Skeletal muscle tissue (tissue), 4 donors: ENCODE data around the gene PPIL6. TPM values are rescaled to one million over a fixed set of nuclear protein-coding genes. Genes with fewer than 3 reads are reported as not detected.
A peak's percentile ranks its signal among the peaks of the same experiment; 100 is the strongest.
"Not testable (repeated sequence)": the region's sequence is repeated elsewhere in the genome, so short reads cannot be mapped to it uniquely, and the experiment has no call there.

Experiments
- H3K27ac ChIP-seq: one replicate; pipeline ENCODE4 v1.7.0; 2013; ENCODE audit warnings: mild to moderate bottlenecking, low read depth, low read length, inconsistent platforms
- H3K27me3 ChIP-seq, 3 donors: one replicate each; pipeline ENCODE4 v1.7.0; 2013; ENCODE audit warnings: low read length in 3 of 3; ENCODE audit not compliant: control insufficient read depth in 3 of 3, insufficient read depth in 3 of 3
- H3K36me3 ChIP-seq, 3 donors: one replicate each; pipeline ENCODE4 v1.7.0; 2013; ENCODE audit warnings: low read length in 3 of 3; ENCODE audit not compliant: control insufficient read depth in 3 of 3, insufficient read depth in 3 of 3
- H3K4me1 ChIP-seq, 3 donors: one replicate each; pipeline ENCODE4 v1.7.0; 2013; ENCODE audit warnings: low read length in 3 of 3, mild to moderate bottlenecking in 3 of 3; ENCODE audit not compliant: control insufficient read depth in 3 of 3, insufficient read depth in 3 of 3
- H3K4me3 ChIP-seq, 3 donors: one replicate each; pipeline ENCODE4 v1.7.0; 2013; ENCODE audit warnings: low read length in 3 of 3
- H3K9ac ChIP-seq, 3 donors: one replicate each; pipeline ENCODE4 v1.7.0; 2013; ENCODE audit warnings: low read length in 3 of 3, mild to moderate bottlenecking in 3 of 3, moderate library complexity in 2 of 3, low read depth in 1 of 3
- H3K9me3 ChIP-seq, 3 donors: one replicate each; pipeline ENCODE4 v1.7.0; 2013; ENCODE audit warnings: low read length in 3 of 3; ENCODE audit not compliant: control insufficient read depth in 3 of 3
- total RNA-seq: library from RNA; depleted of rRNA; stranded (reverse); fragments of >200 nt; gene quantifications from one replicate; pipeline ENCODE4 v1.2.3, GENCODE V29; 2014
- donor health status: Osteomylitis.

The PPIL6 gene
- total RNA-seq, 1 donor from 2014 or later, result 15.7 TPM

- H3K9me3 ChIP-seq, result no peaks in the 10 kb centered on the region
- H3K4me3 ChIP-seq, result no peak overlapping the region
- H3K27me3 ChIP-seq, result no peaks in the 10 kb centered on the region
- H3K4me1 ChIP-seq, result peaks cover 14 to 22% (median 21%) of the 10 kb centered on the region in 3 donors
- no peak overlapping the region for H3K9ac ChIP-seq
- no peak overlapping the region for H3K27ac ChIP-seq
- H3K36me3 ChIP-seq, result peaks cover 5 to 58% (median 52%) of the 10 kb centered on the region in 3 donors
Observed at GRCh38 chr6:109370792-109371191, 69.6 kb downstream of the PPIL6 start.

- Histone ChIP-seq H3K27ac (no peak overlapping the region), H3K27me3 (no peaks in the 10 kb centered on the region), H3K36me3 (peaks cover 5 to 57% (median 52%) of the 10 kb centered on the region in 3 donors), H3K4me1 (peaks cover 14 to 22% (median 21%) of the 10 kb centered on the region in 3 donors), H3K9me3 (no peaks in the 10 kb centered on the region), H3K9ac (no peak overlapping the region), H3K4me3 (no peak overlapping the region)
Observed at GRCh38 chr6:109370336-109370735, 70.1 kb downstream of the PPIL6 start.

DNA sequence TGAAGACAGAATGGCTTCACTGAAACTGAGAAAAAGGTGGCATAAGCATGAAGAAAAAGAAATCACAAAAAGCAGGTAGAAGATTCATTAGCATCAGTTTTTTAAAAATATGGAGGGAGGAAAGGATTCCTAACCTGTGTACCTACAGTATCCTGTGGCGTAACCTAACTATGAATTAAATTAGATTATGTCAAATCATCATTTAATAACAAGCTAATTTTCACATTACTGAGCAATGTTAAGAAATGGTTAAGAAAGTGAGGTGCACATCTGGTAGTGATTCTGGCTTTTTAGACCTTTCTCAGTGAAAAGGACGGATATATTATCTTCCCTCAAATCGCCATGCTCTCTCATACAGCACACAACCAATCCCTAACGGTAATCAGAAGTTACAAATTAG is 70.7 kb downstream of the PPIL6 start:
- peaks cover 14 to 22% (median 21%) of the 10 kb centered on the region in 3 donors for H3K4me1 ChIP-seq
- H3K9ac ChIP-seq, result no peak overlapping the region
- no peaks in the 10 kb centered on the region for H3K27me3 ChIP-seq
- peaks cover 3 to 54% (median 48%) of the 10 kb centered on the region in 3 donors for H3K36me3 ChIP-seq
- H3K4me3 ChIP-seq, result no peak overlapping the region
- no peaks in the 10 kb centered on the region for H3K9me3 ChIP-seq
- no peak overlapping the region for H3K27ac ChIP-seq

DNA sequence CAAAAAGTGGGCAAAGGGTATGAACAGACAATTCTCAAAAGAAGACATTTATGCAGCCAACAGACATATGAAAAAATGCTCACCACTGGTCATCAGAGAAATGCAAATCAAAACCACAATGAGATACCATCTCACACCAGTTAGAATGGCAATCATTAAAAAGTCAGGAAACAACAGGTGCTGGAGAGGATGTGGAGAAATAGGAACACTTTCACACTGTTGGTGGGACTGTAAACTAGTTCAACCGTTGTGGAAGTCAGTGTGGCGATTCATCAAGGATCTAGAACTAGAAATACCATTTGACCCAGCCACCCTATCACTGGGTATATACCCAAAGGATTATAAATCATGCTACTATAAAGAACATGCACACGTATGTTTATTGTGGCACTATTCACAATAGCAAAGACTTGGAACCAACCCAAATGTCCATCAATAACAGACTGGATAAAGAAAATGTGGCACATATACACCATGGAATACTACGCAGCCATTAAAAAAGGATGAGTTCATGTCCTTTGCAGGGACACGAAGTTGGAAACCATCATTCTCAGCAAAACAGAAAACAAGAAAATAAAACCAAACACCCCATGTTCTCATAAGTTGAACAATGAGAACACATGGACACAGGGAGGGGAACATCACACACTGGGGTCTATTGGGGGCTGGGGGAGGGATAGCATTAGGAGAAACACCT is 75.9 kb downstream of the PPIL6 start:
- not testable (repeated sequence) for H3K27me3 ChIP-seq, H3K4me3 ChIP-seq, H3K9me3 ChIP-seq, H3K9ac ChIP-seq, H3K27ac ChIP-seq
- Histone ChIP-seq H3K36me3 (peaks cover 8 to 51% (median 42%) of the 10 kb centered on the region in 3 donors), H3K4me1 (peaks cover 0 to 19% (median 13%) of the 10 kb centered on the region in 3 donors)

GRCh38 chr6:109363753-109364152 is 76.7 kb downstream of the PPIL6 start:
- H3K36me3 ChIP-seq, result peaks cover 8 to 47% (median 40%) of the 10 kb centered on the region in 3 donors
- peaks cover 0 to 19% (median 13%) of the 10 kb centered on the region in 3 donors for H3K4me1 ChIP-seq
- no peaks in the 10 kb centered on the region for H3K9me3 ChIP-seq
- H3K4me3 ChIP-seq, result no peak overlapping the region
- no peak overlapping the region for H3K27ac ChIP-seq
- no peaks in the 10 kb centered on the region for H3K27me3 ChIP-seq
- H3K9ac ChIP-seq, result no peak overlapping the region

GRCh38 chr6:109362102-109362884 is 78.1 kb downstream of the PPIL6 start:
- Histone ChIP-seq H3K9ac (no peak overlapping the region), H3K9me3 (no peaks in the 10 kb centered on the region), H3K27ac (no peak overlapping the region), H3K27me3 (no peaks in the 10 kb centered on the region), H3K36me3 (peaks cover 8 to 40% (median 32%) of the 10 kb centered on the region in 3 donors), H3K4me1 (peaks cover 0 to 19% (median 13%) of the 10 kb centered on the region in 3 donors), H3K4me3 (no peak overlapping the region)

DNA sequence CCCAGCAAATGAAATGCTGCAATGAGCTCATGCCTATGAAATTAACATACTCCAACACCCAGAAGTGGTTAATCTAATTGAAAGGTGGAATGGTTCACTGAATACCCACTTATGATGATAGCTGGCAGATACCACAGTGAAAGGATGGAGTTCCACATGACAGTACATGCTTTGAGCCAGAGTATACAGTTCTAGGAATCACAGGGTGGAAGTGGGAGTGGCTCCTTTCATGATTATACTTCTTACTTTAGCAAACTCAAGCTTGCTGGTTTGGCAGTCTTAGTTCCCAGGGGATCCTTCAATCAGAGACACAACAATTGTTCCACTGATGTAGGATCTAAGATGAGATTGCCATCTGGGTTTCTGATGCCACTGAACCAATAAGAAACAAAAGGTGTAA is 79.6 kb downstream of the PPIL6 start:
- Histone ChIP-seq H3K4me1 (peaks cover 0 to 19% (median 13%) of the 10 kb centered on the region in 3 donors), H3K36me3 (peaks cover 11 to 35% (median 32%) of the 10 kb centered on the region in 3 donors), H3K27ac (no peak overlapping the region), H3K9me3 (no peaks in the 10 kb centered on the region), H3K27me3 (no peaks in the 10 kb centered on the region), H3K9ac (no peak overlapping the region), H3K4me3 (no peak overlapping the region)

DNA sequence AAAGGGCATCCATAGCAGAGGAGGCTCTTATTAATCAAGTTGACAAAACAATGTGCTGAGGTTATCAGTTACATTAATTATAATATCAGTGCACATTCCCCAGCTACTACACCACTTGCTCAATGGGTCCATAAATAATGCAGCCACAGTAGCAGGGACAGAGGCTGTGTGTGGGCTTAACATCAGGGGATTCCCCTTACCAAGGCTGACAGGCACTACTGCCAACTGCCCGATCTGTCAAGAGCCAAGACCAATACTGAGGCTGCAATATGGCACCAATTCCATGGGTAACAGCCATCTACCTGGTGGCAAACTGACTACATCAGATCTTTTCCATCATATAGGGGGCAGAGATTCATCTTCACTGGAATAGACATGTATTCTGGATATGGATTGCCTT is 80.1 kb downstream of the PPIL6 start:
- Histone ChIP-seq H3K9me3 (no peaks in the 10 kb centered on the region), H3K4me3 (peak overlapping the region in 1 of 3 donors; percentile 18), H3K4me1 (peaks cover 0 to 19% (median 13%) of the 10 kb centered on the region in 3 donors), H3K36me3 (peaks cover 11 to 39% (median 34%) of the 10 kb centered on the region in 3 donors), H3K27me3 (no peaks in the 10 kb centered on the region), H3K27ac (no peak overlapping the region), H3K9ac (no peak overlapping the region)

- Histone ChIP-seq H3K27me3 (no peaks in the 10 kb centered on the region), H3K9me3 (no peaks in the 10 kb centered on the region), H3K36me3 (peaks cover 11 to 36% (median 30%) of the 10 kb centered on the region in 3 donors), H3K4me3 (no peak overlapping the region), H3K9ac (no peak overlapping the region), H3K4me1 (peaks cover 0 to 19% (median 13%) of the 10 kb centered on the region in 3 donors), H3K27ac (no peak overlapping the region)
Observed at GRCh38 chr6:109359248-109359647, 81.2 kb downstream of the PPIL6 start.

GRCh38 chr6:109358204-109358603 is 82.2 kb downstream of the PPIL6 start:
- no peaks in the 10 kb centered on the region for H3K27me3 ChIP-seq
- H3K4me3 ChIP-seq, result no peak overlapping the region
- H3K36me3 ChIP-seq, result peaks cover 11 to 36% (median 30%) of the 10 kb centered on the region in 3 donors
- no peak overlapping the region for H3K27ac ChIP-seq
- H3K9me3 ChIP-seq, result no peaks in the 10 kb centered on the region
- no peak overlapping the region for H3K9ac ChIP-seq
- peaks cover 0 to 19% (median 13%) of the 10 kb centered on the region in 3 donors for H3K4me1 ChIP-seq
